ENCODE measurements around the gene MAD1L1. TPM values are rescaled to one million over a fixed set of nuclear protein-coding genes. Genes with fewer than 3 reads are reported as not detected.

MAD1L1 gene
- total and polyA plus RNA-seq, 3 donors from 2014 or later = 63.1 to 149 (median 94.6) TPM

- no peak for DNase-seq
- WGBS, 2 donors = 94% methylated on average over 20 of the region's 20 CpGs; no CpG with 5 or more reads in 1 of the 2 donors
- Histone ChIP-seq H3K9me3 (no peaks in the 10 kb centered on the region), H3K27ac (no peak overlapping the region), H3K36me3 (ENCODE audit: low read depth, missing control alignments) (no peaks in the 10 kb centered on the region), H3K27me3 (no peaks in the 10 kb centered on the region), H3K4me1 (peaks cover 15% of the 10 kb centered on the region), H3K4me3 (no peak overlapping the region)
- no peak for TF ChIP-seq POLR2A (IDR thresholded peaks at IDR 0.05)
- TF ChIP-seq CTCF (IDR thresholded peaks at IDR 0.05) = no peak
- intact Hi-C loops (cut with DNase I; ENCODE audit: low total_unique reads) = no loop called here
Observed at GRCh38 chr7:2142386-2142785, 90.4 kb downstream of the MAD1L1 start.

GRCh38 chr7:2141651-2142050 is 91.1 kb downstream of the MAD1L1 start:
- no peaks in the 10 kb centered on the region for H3K36me3 ChIP-seq (ENCODE audit: low read depth, missing control alignments)
- WGBS, 2 donors = 95% methylated on average over 14 of the region's 14 CpGs; no CpG with 5 or more reads in 1 of the 2 donors
- H3K4me1 ChIP-seq = peaks cover 15% of the 10 kb centered on the region
- intact Hi-C loops (cut with DNase I; ENCODE audit: low total_unique reads) = no loop called here
- no peaks in the 10 kb centered on the region for H3K9me3 ChIP-seq
- H3K27ac ChIP-seq = no peak overlapping the region
- no peak for DNase-seq
- TF ChIP-seq CTCF (IDR thresholded peaks at IDR 0.05) = no peak
- TF ChIP-seq POLR2A (IDR thresholded peaks at IDR 0.05) = no peak
- H3K4me3 ChIP-seq = no peak overlapping the region
- no peaks in the 10 kb centered on the region for H3K27me3 ChIP-seq

- intact Hi-C loops (cut with DNase I; ENCODE audit: low total_unique reads) = no loop called here
- WGBS, 2 donors = 86 to 90% methylated on average over 10 to 17 of the region's 17 CpGs
Observed at GRCh38 chr7:2141021-2141410, 91.7 kb downstream of the MAD1L1 start.

GRCh38 chr7:2140216-2141020 is 92.3 kb downstream of the MAD1L1 start:
- H3K36me3 ChIP-seq (ENCODE audit: low read depth, missing control alignments) = no peaks in the 10 kb centered on the region
- no peaks in the 10 kb centered on the region for H3K27me3 ChIP-seq
- H3K27ac ChIP-seq = no peak overlapping the region
- WGBS, 2 donors = 90 to 96% methylated on average over 8 to 21 of the region's 21 CpGs
- intact Hi-C loops (cut with DNase I; ENCODE audit: low total_unique reads) = no loop called here
- no peaks in the 10 kb centered on the region for H3K9me3 ChIP-seq
- H3K4me3 ChIP-seq = no peak overlapping the region
- H3K4me1 ChIP-seq = peaks cover 15% of the 10 kb centered on the region
- TF ChIP-seq POLR2A (IDR thresholded peaks at IDR 0.05) (no peak), CTCF (IDR thresholded peaks at IDR 0.05) (no peak)
- no peak for DNase-seq

More at GRCh38 chr7:2141021-2141410, 91.7 kb downstream of the MAD1L1 start:
- Histone ChIP-seq H3K9me3 (no peaks in the 10 kb centered on the region), H3K36me3 (ENCODE audit: low read depth, missing control alignments) (no peaks in the 10 kb centered on the region), H3K27me3 (no peaks in the 10 kb centered on the region), H3K27ac (no peak overlapping the region), H3K4me1 (peaks cover 15% of the 10 kb centered on the region), H3K4me3 (no peak overlapping the region)
- TF ChIP-seq POLR2A (IDR thresholded peaks at IDR 0.05) (no peak), CTCF (IDR thresholded peaks at IDR 0.05) (no peak)
- no peak for DNase-seq
